Spleen (tissue), 11 donors: Measurements from ENCODE around the gene LRRN2. TPM values are rescaled to one million over a fixed set of nuclear protein-coding genes. Genes with fewer than 3 reads are reported as not detected.
"Not testable (repeated sequence)": the region's sequence is repeated elsewhere in the genome, so short reads cannot be mapped to it uniquely, and the experiment has no call there.

Experiments
- DNase-seq: peaks from one replicate; pipeline ENCODE4 v3.0.0-alpha.2; 2020
- H3K27ac ChIP-seq, 8 donors: fragments of 200-600 bp; sonication (generic) in 7 of 8; 1 replicate in 4 of 8; 2 replicates in 4 of 8; pipeline versions ENCODE4 v1.5.0 to v1.8.0; 2016 to 2021; ENCODE audit warnings: inconsistent platforms in 4 of 8, mild to moderate bottlenecking in 4 of 8, moderate library complexity in 1 of 8
- H3K27me3 ChIP-seq, 7 donors: fragments of 200-600 bp; sonication (generic) in 6 of 7; replicated peaks in 1 of 7; 1 replicate in 4 of 7; 2 replicates in 3 of 7; pipeline versions ENCODE4 v1.5.0 to v1.8.0; 2016 to 2021; ENCODE audit warnings: inconsistent platforms in 3 of 7, mild to moderate bottlenecking in 1 of 7
- H3K36me3 ChIP-seq, 6 donors: fragments of 200-600 bp; sonication (generic) in 5 of 6; 1 replicate in 4 of 6; 2 replicates in 2 of 6; pipeline versions ENCODE4 v1.5.0 to v1.8.0; 2016 to 2021; ENCODE audit warnings: inconsistent platforms in 2 of 6
- H3K4me1 ChIP-seq, 6 donors: fragments of 200-600 bp; sonication (generic) in 5 of 6; 1 replicate in 3 of 6; 2 replicates in 3 of 6; pipeline versions ENCODE4 v1.5.0 to v1.8.0; 2016 to 2021; ENCODE audit warnings: inconsistent platforms in 3 of 6
- H3K4me3 ChIP-seq, 8 donors: fragments of 200-600 bp; sonication (generic) in 7 of 8; 1 replicate in 4 of 8; 2 replicates in 4 of 8; pipeline versions ENCODE4 v1.5.0 to v1.8.0; 2016 to 2021; ENCODE audit warnings: inconsistent platforms in 4 of 8, mild to moderate bottlenecking in 4 of 8, moderate library complexity in 2 of 8
- H3K9me3 ChIP-seq, 8 donors: fragments of 200-600 bp; sonication (generic) in 7 of 8; 1 replicate in 4 of 8; 2 replicates in 4 of 8; pipeline versions ENCODE4 v1.5.0 to v1.8.0; 2016 to 2021; ENCODE audit warnings: inconsistent platforms in 4 of 8
- POLR2A ChIP-seq, 3 donors: fragments of 450-650 bp; IDR thresholded peaks; one replicate each; pipeline ENCODE4 v1.5.1; 2017; ENCODE audit warnings: antibody characterized with exemption in 3 of 3, mild to moderate bottlenecking in 1 of 3
- POLR2AphosphoS5 ChIP-seq, 3 donors: sonication (generic); formaldehyde crosslinking; IDR thresholded peaks; one replicate each; pipeline ENCODE4 v1.5.1; 2017; ENCODE audit warnings: antibody characterized with exemption in 3 of 3
- WGBS, 5 donors: extraction: QIAGEN DNeasy Blood & Tissue Kit in 3 of 5; methylation state at CpG; one replicate each; pipeline versions ENCODE4 v1.1.5 to v1.1.7; 2013 to 2018; 5-methylcytosine and 5-hydroxymethylcytosine counted together
- intact Hi-C: fragments of 100-400 bp; cut with DNase I; formaldehyde crosslinking; loops from one replicate; pipeline ENCODE4 v1.15.0; 2023; ENCODE audit warnings: low total_unique reads
- polyA plus RNA-seq, 3 donors: library from polyadenylated mRNA; stranded (reverse); fragments of 200-250 nt; gene quantifications; one replicate each; pipeline ENCODE4 v1.2.1, GENCODE V29; 2013
- total RNA-seq, 7 donors: library from RNA; depleted of rRNA in 3 of 7; stranded (reverse); fragments of >200 nt in 3 of 7; fragmentation: NEBNext Ultra II Directional in 4 of 7; extraction: Animal tissue kit (Norgen Biotek cat#: 25700) in 4 of 7; gene quantifications; one replicate each; pipeline versions ENCODE4 v1.1.0 to v1.2.1, GENCODE V29; 2016 to 2021
- TF ChIP-seq, protein P1 (sequence below), 11 experiments: fragments of 200-600 bp in 7 of 11; fragments of 450-650 bp in 4 of 11; sonication (generic) in 4 of 11; IDR thresholded peaks in 8 of 11; conservative IDR thresholded peaks in 3 of 11; 1 replicate in 7 of 11; 2 replicates in 4 of 11; pipeline versions ENCODE4 v1.4.0 to v1.8.0; 2016 to 2021; ENCODE audit warnings: antibody characterized with exemption in 11 of 11, inconsistent platforms in 4 of 11, mild to moderate bottlenecking in 1 of 11
- donor health status: healthy with polysubstance abuse.
- donor health status: DM: no; HTN: no; CAD: no; lungs with moderate emphysema.
- donor health status: DM: no; HTN: no; CAD: no.
- donor health status: Bipolar disorder and iron deficiency.
- donor health status: healthy.
- donor health status: DM: no; HTN: no; CAD: no.
- donor health status: DM: yes; HTN: yes; CAD: no.

The LRRN2 gene
- total and polyA plus RNA-seq, 10 donors = 1.6 to 11.9 (median 4.5) TPM

DNA sequence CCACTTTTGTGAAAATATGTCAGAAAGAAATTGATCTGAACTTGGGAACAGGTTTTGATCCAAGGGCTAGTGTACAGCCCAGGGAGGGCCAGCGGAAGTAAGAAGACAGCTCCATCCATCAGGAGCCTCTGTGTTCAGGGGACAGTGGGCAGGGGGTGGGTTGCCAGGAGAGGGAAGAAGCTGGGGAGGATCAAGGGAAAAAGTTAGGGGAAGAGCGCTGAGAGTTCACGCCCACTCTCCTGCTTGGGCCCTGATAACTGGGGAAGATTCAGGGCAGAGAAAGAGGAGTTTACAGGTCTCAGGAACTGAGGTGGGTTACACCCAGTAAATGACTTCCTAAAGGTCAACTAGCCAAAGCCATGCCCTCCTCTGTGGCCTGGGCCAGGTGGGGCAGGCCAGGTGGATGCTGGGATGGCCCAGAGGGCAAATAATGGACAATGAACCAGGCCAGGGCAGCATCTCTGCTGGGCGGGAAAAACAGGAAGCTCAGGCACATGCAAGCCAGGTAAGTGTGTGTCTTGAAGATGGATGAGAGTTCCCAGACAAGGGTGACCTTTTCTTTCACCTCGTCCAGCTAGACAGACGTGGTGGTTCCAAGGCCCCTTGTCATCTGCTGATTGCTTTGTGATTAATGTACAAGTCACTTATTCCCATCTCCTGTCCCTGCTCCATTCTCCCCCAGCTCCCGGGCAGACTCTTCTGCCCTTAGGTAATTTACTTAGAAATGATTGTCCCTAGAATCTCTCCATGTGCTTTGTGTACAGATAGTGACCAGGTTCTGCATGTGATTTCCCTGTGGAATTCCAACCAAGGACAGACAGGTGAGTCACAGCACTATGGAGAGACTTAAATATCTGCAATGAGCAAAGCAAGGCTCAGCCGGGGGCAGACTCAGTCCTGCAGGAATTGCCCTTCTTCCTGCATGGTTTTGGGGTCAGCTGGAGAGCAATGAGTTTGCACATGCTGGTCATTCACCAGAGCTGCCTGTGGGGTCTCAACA, 112.3 kb downstream of the LRRN2 start:
- Histone ChIP-seq H3K4me1 (peaks cover 0 to 6% (median 4%) of the 10 kb centered on the region in 6 donors), H3K9me3 (no peaks in the 10 kb centered on the region), H3K27me3 (no peaks in the 10 kb centered on the region), H3K27ac (no peak overlapping the region), H3K4me3 (no peak overlapping the region), H3K36me3 (peaks cover 0 to 63% (median 11%) of the 10 kb centered on the region in 6 donors)
- TF ChIP-seq, protein P1, sequence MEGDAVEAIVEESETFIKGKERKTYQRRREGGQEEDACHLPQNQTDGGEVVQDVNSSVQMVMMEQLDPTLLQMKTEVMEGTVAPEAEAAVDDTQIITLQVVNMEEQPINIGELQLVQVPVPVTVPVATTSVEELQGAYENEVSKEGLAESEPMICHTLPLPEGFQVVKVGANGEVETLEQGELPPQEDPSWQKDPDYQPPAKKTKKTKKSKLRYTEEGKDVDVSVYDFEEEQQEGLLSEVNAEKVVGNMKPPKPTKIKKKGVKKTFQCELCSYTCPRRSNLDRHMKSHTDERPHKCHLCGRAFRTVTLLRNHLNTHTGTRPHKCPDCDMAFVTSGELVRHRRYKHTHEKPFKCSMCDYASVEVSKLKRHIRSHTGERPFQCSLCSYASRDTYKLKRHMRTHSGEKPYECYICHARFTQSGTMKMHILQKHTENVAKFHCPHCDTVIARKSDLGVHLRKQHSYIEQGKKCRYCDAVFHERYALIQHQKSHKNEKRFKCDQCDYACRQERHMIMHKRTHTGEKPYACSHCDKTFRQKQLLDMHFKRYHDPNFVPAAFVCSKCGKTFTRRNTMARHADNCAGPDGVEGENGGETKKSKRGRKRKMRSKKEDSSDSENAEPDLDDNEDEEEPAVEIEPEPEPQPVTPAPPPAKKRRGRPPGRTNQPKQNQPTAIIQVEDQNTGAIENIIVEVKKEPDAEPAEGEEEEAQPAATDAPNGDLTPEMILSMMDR (IDR thresholded peaks at IDR 0.05 in 8 of 11, conservative IDR thresholded peaks at IDR 0.05 in 3 of 11) = no peak
- TF ChIP-seq POLR2AphosphoS5 (IDR thresholded peaks at IDR 0.05) (peak in 1 of 3 donors; percentile 7), POLR2A (IDR thresholded peaks at IDR 0.05) (no peak)
- WGBS, 5 donors = 79 to 89% (median 84%) methylated on average over 8 of the region's 8 CpGs
- intact Hi-C loops = no loop called here
- DNase-seq = no peak

DNA sequence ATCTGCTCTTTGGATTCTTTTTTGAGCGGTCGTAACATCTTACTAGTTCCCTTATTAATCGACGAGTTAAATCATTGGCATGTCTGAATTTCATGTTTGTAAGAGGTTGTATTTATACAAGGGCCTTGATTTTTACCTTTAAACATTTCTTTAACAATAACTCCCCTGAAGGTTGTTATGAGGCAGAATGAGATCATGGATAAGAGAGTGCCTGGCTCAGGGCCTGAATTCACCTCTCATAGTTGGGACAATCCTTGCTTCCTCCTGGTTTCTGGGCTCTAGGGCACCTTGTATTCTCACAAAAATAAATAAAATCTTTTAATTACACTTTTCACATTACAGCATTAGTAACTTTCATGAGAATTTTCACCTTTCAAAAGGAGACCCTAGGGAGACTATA, 113.9 kb downstream of the LRRN2 start:
- no peak overlapping the region for H3K4me3 ChIP-seq
- intact Hi-C loops = no loop called here
- TF ChIP-seq, protein P1 (IDR thresholded peaks at IDR 0.05 in 8 of 11, conservative IDR thresholded peaks at IDR 0.05 in 3 of 11) = no peak
- no peak for TF ChIP-seq POLR2A (IDR thresholded peaks at IDR 0.05)
- TF ChIP-seq POLR2AphosphoS5 (IDR thresholded peaks at IDR 0.05) = no peak
- DNase-seq = no peak
- H3K9me3 ChIP-seq = no peaks in the 10 kb centered on the region
- 95 to 99% (median 97%) methylated on average over 4 of the region's 4 CpGs for WGBS, 5 donors
- H3K27me3 ChIP-seq = no peaks in the 10 kb centered on the region
- H3K27ac ChIP-seq = no peak overlapping the region
- no peaks in the 10 kb centered on the region for H3K4me1 ChIP-seq
- H3K36me3 ChIP-seq = peaks cover 0 to 79% (median 11%) of the 10 kb centered on the region in 6 donors

DNA sequence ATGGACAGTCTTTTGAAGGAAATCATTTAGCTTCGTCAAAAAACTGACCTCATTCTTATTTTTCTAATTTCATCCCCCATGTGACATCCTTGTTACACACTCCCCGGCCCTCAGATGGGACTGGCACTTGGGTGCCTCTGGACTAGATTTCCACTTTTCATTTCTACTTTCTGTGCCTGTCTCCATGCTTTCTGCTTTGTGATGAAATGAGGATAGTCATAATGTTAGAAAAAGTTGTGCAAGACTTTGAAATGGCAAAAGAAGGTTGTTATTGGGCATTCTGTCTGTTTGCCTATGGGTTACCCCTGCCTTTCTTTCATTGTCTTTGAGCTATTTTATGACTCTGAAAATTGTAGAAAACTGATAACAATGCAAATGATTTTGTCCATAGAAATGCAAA, 114.4 kb downstream of the LRRN2 start:
- intact Hi-C loops = no loop called here
- Histone ChIP-seq H3K4me3 (no peak overlapping the region), H3K36me3 (peaks cover 0 to 82% (median 11%) of the 10 kb centered on the region in 6 donors)

DNA sequence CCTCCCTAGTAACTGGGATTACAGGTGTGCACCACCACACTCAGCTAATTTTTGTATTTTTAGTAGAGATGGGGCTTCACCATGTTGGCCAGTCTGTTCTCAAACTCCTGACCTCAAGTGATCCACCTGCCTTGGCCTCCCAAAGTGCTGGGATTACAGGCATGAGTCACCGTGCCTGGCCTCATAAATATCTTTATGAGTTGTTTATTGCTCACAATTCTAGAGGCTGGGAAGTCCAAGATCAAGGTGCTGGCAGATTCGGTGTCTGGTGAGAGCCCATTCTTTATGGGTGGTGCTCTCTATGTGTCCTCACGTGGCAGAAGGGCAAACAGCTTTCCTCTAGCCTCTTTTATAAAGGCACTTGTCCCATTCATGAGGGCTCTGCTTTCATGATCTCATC, 115.5 kb downstream of the LRRN2 start:
- peaks cover 6 to 13% (median 11%) of the 10 kb centered on the region in 6 donors for H3K4me1 ChIP-seq
- H3K4me3 ChIP-seq, H3K27ac ChIP-seq, H3K27me3 ChIP-seq, DNase-seq, H3K9me3 ChIP-seq, intact Hi-C loops: not testable (repeated sequence)
- peaks cover 0 to 89% (median 11%) of the 10 kb centered on the region in 6 donors for H3K36me3 ChIP-seq
- WGBS, 5 donors = 61 to 82% (median 75%) methylated on average over 3 of the region's 3 CpGs

More for the DNA sequence above, 114.4 kb downstream of the LRRN2 start:
- Histone ChIP-seq H3K9me3 (no peaks in the 10 kb centered on the region), H3K4me1 (peaks cover 0 to 2% (median under 1%) of the 10 kb centered on the region in 6 donors), H3K27me3 (no peaks in the 10 kb centered on the region), H3K27ac (no peak overlapping the region)
- no peak for TF ChIP-seq POLR2AphosphoS5 (IDR thresholded peaks at IDR 0.05)
- TF ChIP-seq POLR2A (IDR thresholded peaks at IDR 0.05) = no peak
- TF ChIP-seq, protein P1 (IDR thresholded peaks at IDR 0.05 in 8 of 11, conservative IDR thresholded peaks at IDR 0.05 in 3 of 11) = no peak
- no peak for DNase-seq
- WGBS, 5 donors = 91 to 97% (median 92%) methylated on average over 2 of the region's 2 CpGs
